ENCODE results near the gene C6orf47. TPM values are rescaled to one million over a fixed set of nuclear protein-coding genes. Genes with fewer than 3 reads are reported as not detected.
A peak's percentile ranks its signal among the peaks of the same experiment; 100 is the strongest.

The C6orf47 gene
- total and polyA plus RNA-seq, 10 of the 15 experiments (the other 5 are each of a cell fraction or from before 2014, with no cell fraction given) = 0.16 to 20.4 (median 17.3) TPM; not detected in 1

DNA sequence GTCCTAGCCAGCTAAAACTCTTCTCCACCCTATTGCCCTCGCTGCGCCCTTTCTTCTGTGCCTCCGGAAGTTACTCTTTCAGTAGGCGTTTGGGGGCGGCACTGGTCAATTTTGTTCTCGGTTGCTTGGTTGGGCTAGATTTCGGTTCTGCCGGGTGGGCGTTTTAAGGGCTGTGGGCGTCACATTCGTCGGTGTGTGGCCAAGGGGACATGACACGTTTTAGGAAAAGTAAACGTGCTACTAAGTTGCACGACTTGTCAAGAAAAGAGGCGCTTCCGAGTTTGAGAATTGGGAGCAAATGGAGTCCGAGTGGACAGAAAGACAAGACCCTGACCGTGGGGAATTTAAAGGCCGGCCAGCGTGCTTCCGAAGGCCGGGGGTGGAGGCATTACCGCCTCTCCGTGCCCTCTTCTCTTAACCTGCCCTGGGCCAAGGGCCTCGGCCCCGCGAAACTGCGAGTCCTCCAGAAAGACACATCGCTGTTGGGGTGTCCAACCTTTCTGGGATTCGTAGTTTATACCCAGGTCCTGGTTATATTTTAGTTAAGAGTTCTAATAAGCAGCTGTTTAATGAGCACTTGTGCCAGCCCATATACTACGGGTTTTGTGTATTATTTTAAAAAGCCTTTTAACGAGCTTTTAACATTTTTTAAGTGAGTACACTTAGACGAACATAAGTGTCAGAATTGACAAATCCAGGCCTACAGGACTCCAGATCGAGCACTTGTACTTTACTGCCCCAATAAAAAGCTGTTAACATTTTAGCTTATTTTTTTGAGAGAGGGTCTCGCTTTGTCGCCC is 7.5 kb downstream of the C6orf47 start:
- ChIA-PET CTCF (interaction anchor here (0.6 to 3.6 kb wide), 13 partner anchors 8 to 177 kb away, joined by 3 to 19 read pairs (median 4); partner anchors contain the start of genes ABHD16A, C6orf47 and GPANK1), POLR2A (interaction anchor here (0.6 to 6.3 kb wide), 24 partner anchors 10 to 306 kb away, joined by 3 to 107 read pairs (median 4); partner anchors contain the start of genes C6orf47, CLIC1, CSNK2B and DDX39B), SMC1A (ENCODE audit: uncharacterized antibody, unreplicated experiment) (interaction anchor here (0.7 to 5.0 kb wide), 17 partner anchors 8 to 210 kb away, joined by 3 to 31 read pairs (median 4); partner anchors contain the start of genes AIF1, C6orf47, GPANK1 and NEU1), RAD21 (ENCODE audit: unreplicated experiment) (interaction anchor here (0.7 to 2.5 kb wide), 14 partner anchors 8 to 210 kb away, joined by 3 to 11 read pairs (median 3); partner anchors contain the start of genes C6orf47, CLIC1, GPANK1 and NEU1)
- ATAC-seq (peak; percentile 84), FAIRE-seq (peak; percentile 96), DNase-seq (ENCODE audit: low read depth, low spot score) (no peak)
- Histone ChIP-seq H3K79me2 (ENCODE audit: control insufficient read depth, insufficient read depth, low read length) (peaks cover 50% of the 10 kb centered on the region), H3K9me3 (replicated peaks; ENCODE audit: control insufficient read depth, insufficient read depth, low read length) (no peaks in the 10 kb centered on the region), H3K4me1 (ENCODE audit: control insufficient read depth, insufficient read depth, low read length) (peaks cover 8% of the 10 kb centered on the region; the same call in 1 of the 2 replicates), H3K27ac (ENCODE audit: control insufficient read depth, insufficient read depth) (peak overlapping the region; percentile 99), H3K4me2 (ENCODE audit: control insufficient read depth, insufficient read depth) (peak overlapping the region; percentile 75), H2AFZ (ENCODE audit: control insufficient read depth, low read depth, low read length) (peak overlapping the region; percentile 87), H3K4me3 (peak overlapping the region; percentile 91), H3K36me3 (ENCODE audit: control insufficient read depth in 2 of 2, insufficient read depth in 2 of 2, low read length in 1 of 2) (peaks cover 10 to 22% of the 10 kb centered on the region in 2 experiments), H3K9ac (ENCODE audit: control insufficient read depth, insufficient read depth, low read length) (peak overlapping the region; percentile 91), H4K20me1 (ENCODE audit: control insufficient read depth, insufficient read depth) (no peaks in the 10 kb centered on the region; the same call in 1 of the 2 replicates), H3K27me3 (replicated peaks in 1 of 2; ENCODE audit: control insufficient read depth in 2 of 2, insufficient read depth in 2 of 2, low read length in 1 of 2) (no peaks in the 10 kb centered on the region)
- WGBS (ENCODE audit: insufficient coverage, insufficient replicate concordance, low lambda C conversion rate, missing lambda C conversion rate) = 7% methylated on average over 37 of the region's 37 CpGs
- BruUV-seq (replicated peaks) = TSS peak; percentile 99
- intact Hi-C loops (cut with micrococcal nuclease; ENCODE audit: unreplicated experiment) (loop anchor here (1.0 to 2.0 kb wide), 3 partner anchors 33 to 156 kb away; partner anchors contain the start of genes ATP6V1G2, NFKBIL1 and PRRC2A), in situ Hi-C loops (cut with MboI) (no loop called here)
- TF ChIP-seq NFIC (IDR thresholded peaks at IDR 0.05; ENCODE audit: low read depth, low read length) = peak; percentile 74; the same call in 1 of the 2 replicates
- TF ChIP-seq, protein P1, sequence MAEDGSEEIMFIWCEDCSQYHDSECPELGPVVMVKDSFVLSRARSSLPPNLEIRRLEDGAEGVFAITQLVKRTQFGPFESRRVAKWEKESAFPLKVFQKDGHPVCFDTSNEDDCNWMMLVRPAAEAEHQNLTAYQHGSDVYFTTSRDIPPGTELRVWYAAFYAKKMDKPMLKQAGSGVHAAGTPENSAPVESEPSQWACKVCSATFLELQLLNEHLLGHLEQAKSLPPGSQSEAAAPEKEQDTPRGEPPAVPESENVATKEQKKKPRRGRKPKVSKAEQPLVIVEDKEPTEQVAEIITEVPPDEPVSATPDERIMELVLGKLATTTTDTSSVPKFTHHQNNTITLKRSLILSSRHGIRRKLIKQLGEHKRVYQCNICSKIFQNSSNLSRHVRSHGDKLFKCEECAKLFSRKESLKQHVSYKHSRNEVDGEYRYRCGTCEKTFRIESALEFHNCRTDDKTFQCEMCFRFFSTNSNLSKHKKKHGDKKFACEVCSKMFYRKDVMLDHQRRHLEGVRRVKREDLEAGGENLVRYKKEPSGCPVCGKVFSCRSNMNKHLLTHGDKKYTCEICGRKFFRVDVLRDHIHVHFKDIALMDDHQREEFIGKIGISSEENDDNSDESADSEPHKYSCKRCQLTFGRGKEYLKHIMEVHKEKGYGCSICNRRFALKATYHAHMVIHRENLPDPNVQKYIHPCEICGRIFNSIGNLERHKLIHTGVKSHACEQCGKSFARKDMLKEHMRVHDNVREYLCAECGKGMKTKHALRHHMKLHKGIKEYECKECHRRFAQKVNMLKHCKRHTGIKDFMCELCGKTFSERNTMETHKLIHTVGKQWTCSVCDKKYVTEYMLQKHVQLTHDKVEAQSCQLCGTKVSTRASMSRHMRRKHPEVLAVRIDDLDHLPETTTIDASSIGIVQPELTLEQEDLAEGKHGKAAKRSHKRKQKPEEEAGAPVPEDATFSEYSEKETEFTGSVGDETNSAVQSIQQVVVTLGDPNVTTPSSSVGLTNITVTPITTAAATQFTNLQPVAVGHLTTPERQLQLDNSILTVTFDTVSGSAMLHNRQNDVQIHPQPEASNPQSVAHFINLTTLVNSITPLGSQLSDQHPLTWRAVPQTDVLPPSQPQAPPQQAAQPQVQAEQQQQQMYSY (CRISPR knock-in tag; IDR thresholded peaks at IDR 0.05) = no peak
- TF ChIP-seq FOXK2 (IDR thresholded peaks at IDR 0.05) = peak; percentile 68
- TF ChIP-seq LARP7 (IDR thresholded peaks at IDR 0.05) = no peak
- TF ChIP-seq, protein P2, sequence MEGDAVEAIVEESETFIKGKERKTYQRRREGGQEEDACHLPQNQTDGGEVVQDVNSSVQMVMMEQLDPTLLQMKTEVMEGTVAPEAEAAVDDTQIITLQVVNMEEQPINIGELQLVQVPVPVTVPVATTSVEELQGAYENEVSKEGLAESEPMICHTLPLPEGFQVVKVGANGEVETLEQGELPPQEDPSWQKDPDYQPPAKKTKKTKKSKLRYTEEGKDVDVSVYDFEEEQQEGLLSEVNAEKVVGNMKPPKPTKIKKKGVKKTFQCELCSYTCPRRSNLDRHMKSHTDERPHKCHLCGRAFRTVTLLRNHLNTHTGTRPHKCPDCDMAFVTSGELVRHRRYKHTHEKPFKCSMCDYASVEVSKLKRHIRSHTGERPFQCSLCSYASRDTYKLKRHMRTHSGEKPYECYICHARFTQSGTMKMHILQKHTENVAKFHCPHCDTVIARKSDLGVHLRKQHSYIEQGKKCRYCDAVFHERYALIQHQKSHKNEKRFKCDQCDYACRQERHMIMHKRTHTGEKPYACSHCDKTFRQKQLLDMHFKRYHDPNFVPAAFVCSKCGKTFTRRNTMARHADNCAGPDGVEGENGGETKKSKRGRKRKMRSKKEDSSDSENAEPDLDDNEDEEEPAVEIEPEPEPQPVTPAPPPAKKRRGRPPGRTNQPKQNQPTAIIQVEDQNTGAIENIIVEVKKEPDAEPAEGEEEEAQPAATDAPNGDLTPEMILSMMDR (IDR thresholded peaks at IDR 0.05 in 2 of 3, conservative IDR thresholded peaks at IDR 0.05 in 1 of 3; ENCODE audit: control insufficient read depth in 2 of 3, extremely low read depth in 1 of 3, insufficient read depth in 1 of 3, low read depth in 3 of 3, low read length in 3 of 3) = peak in 1 of 3 experiments; percentile 29; a peak in 2 of 6 replicates
- no peak for TF ChIP-seq STAT3 (IDR thresholded peaks at IDR 0.05; ENCODE audit: low read depth, low read length)
- no peak for TF ChIP-seq BACH1 (IDR thresholded peaks at IDR 0.05; ENCODE audit: borderline replicate concordance)
- TF ChIP-seq RELA (IDR thresholded peaks at IDR 0.05; ENCODE audit: borderline replicate concordance, partially characterized antibody) = no peak
- no peak for TF ChIP-seq SP1 (IDR thresholded peaks at IDR 0.05; ENCODE audit: low read depth, low read length)
- TF ChIP-seq POU2F2 (IDR thresholded peaks at IDR 0.05; ENCODE audit: borderline replicate concordance, low read depth, low read length) = no peak
- TF ChIP-seq BRCA1 (IDR thresholded peaks at IDR 0.05; ENCODE audit: low read depth, low read length) = no peak
- peak; percentile 8; the same call in 1 of the 2 replicates for TF ChIP-seq SMC3 (IDR thresholded peaks at IDR 0.05; ENCODE audit: borderline replicate concordance, low read length)
- TF ChIP-seq SMAD5 (IDR thresholded peaks at IDR 0.05; ENCODE audit: low read depth) = no peak
- TF ChIP-seq ZNF217 (IDR thresholded peaks at IDR 0.05) = no peak
- no peak for TF ChIP-seq BMI1 (IDR thresholded peaks at IDR 0.05; ENCODE audit: borderline replicate concordance)
- TF ChIP-seq BCL11A (IDR thresholded peaks at IDR 0.05; ENCODE audit: low read depth, low read length) = peak; percentile 68; the same call in 1 of the 2 replicates
- no peak; the same call in 1 of the 2 replicates for TF ChIP-seq STAT1 (conservative IDR thresholded peaks at IDR 0.05)
- TF ChIP-seq CBX3 (IDR thresholded peaks at IDR 0.05; ENCODE audit: borderline replicate concordance, low read depth) = no peak
